Endodermal cell (in vitro differentiated cells): Measurements from ENCODE around the gene PYGB. TPM values are rescaled to one million over a fixed set of nuclear protein-coding genes. Genes with fewer than 3 reads are reported as not detected.
A peak's percentile ranks its signal among the peaks of the same experiment; 100 is the strongest.

Experiments
- DNase-seq: peaks from one replicate; pipeline ENCODE4 v3.0.0-alpha.2; 2017
- H3K27ac ChIP-seq: 2 replicates; pipeline ENCODE4 v1.5.1; 2013; ENCODE audit warnings: mild to moderate bottlenecking, low read depth, low read length, moderate library complexity
- H3K27me3 ChIP-seq: 2 replicates; pipeline ENCODE4 v1.6.1; 2013; ENCODE audit warnings: mild to moderate bottlenecking, low read length, moderate library complexity; ENCODE audit not compliant: insufficient read depth, control insufficient read depth, poor library complexity, severe bottlenecking
- H3K36me3 ChIP-seq: 2 replicates; pipeline ENCODE4 v1.7.0; 2013; ENCODE audit warnings: mild to moderate bottlenecking, low read length, moderate library complexity; ENCODE audit not compliant: control insufficient read depth, insufficient read depth
- H3K4me1 ChIP-seq: one replicate; pipeline ENCODE4 v1.7.0; 2013; ENCODE audit warnings: low read length; ENCODE audit not compliant: control insufficient read depth, insufficient read depth
- H3K4me3 ChIP-seq: 2 replicates; pipeline ENCODE4 v1.5.1; 2013; ENCODE audit warnings: mild to moderate bottlenecking, low read length, moderate library complexity
- H3K9ac ChIP-seq: 2 replicates; pipeline ENCODE4 v1.6.1; 2013; ENCODE audit warnings: mild to moderate bottlenecking, low read length, moderate library complexity; ENCODE audit not compliant: poor library complexity, severe bottlenecking; ENCODE audit errors: extremely low read depth
- H3K9me3 ChIP-seq: 2 replicates; pipeline ENCODE4 v1.6.1; 2013; ENCODE audit warnings: mild to moderate bottlenecking, low read length, moderate library complexity; ENCODE audit not compliant: control insufficient read depth
- H3K27ac Mint-ChIP-seq: 2 replicates; pipeline ENCODE4 v1.8.0; 2020; ENCODE audit warnings: mixed read lengths
- H3K27me3 Mint-ChIP-seq: 2 replicates; pipeline ENCODE4 v1.8.0; 2021; ENCODE audit warnings: mild to moderate bottlenecking, mixed read lengths; ENCODE audit not compliant: insufficient read depth
- H3K36me3 Mint-ChIP-seq: 2 replicates; pipeline ENCODE4 v1.8.0; 2020; ENCODE audit warnings: low read depth, mixed read lengths
- H3K4me1 Mint-ChIP-seq: 2 replicates; pipeline ENCODE4 v1.8.0; 2020; ENCODE audit warnings: mixed read lengths
- H3K4me3 Mint-ChIP-seq: 2 replicates; pipeline ENCODE4 v1.8.0; 2020; ENCODE audit warnings: mild to moderate bottlenecking, moderate library complexity, mixed read lengths
- H3K9me3 Mint-ChIP-seq: 2 replicates; pipeline ENCODE4 v1.8.0; 2020; ENCODE audit warnings: mild to moderate bottlenecking, mixed read lengths
- CTCF ChIP-seq: fragments of 200-600 bp; sonication (generic); conservative IDR thresholded peaks from 2 replicates; pipeline ENCODE4 v1.5.0; 2021; ENCODE audit warnings: antibody characterized with exemption, mild to moderate bottlenecking
- WGBS, 2 experiments: methylation state at CpG; one replicate each; pipeline versions ENCODE4 v1.1.5 to v1.1.7; 2013; ENCODE audit warnings: missing lambda C conversion rate in 2 of 2, mixed read lengths in 1 of 2; ENCODE audit not compliant: insufficient coverage in 1 of 2, insufficient read length in 1 of 2; 5-methylcytosine and 5-hydroxymethylcytosine counted together
- total RNA-seq, 2 donors: library from RNA; stranded (reverse); fragmentation: NEBNext Ultra II Directional in 1 of 2; extraction: Animal tissue kit (Norgen Biotek cat#: 25700) in 1 of 2; gene quantifications; 2 replicates in 1 of 2; 3 replicates in 1 of 2; pipeline ENCODE4 v1.2.1, GENCODE V29; 2021

The PYGB gene
- total RNA-seq, 2 donors from 2014 or later, result 59.3 to 66.8 TPM

GRCh38 chr20:25236450-25237304 is 11.2 kb upstream of the PYGB start:
- 73 to 80% methylated on average over 12 to 15 of the region's 15 CpGs for WGBS, 2 experiments
- TF ChIP-seq CTCF, result no peak
- peak; percentile 80 for DNase-seq
- no peaks in the 10 kb centered on the region for H3K27me3 ChIP-seq
- H3K9me3 Mint-ChIP-seq, result no peaks in the 10 kb centered on the region
- H3K9ac ChIP-seq, result no peak overlapping the region
- no peak overlapping the region for H3K27ac Mint-ChIP-seq
- peaks cover 41% of the 10 kb centered on the region for H3K4me1 Mint-ChIP-seq
- no peak overlapping the region for H3K4me3 Mint-ChIP-seq
- peaks cover 8% of the 10 kb centered on the region for H3K4me1 ChIP-seq
- no peaks in the 10 kb centered on the region for H3K9me3 ChIP-seq
- no peak overlapping the region for H3K4me3 ChIP-seq
- H3K27ac ChIP-seq, result no peak overlapping the region
- peaks cover 3% of the 10 kb centered on the region for H3K27me3 Mint-ChIP-seq
- H3K36me3 ChIP-seq, result no peaks in the 10 kb centered on the region
- H3K36me3 Mint-ChIP-seq, result no peaks in the 10 kb centered on the region

GRCh38 chr20:25237610-25238318 is 10.1 kb upstream of the PYGB start:
- H3K9me3 ChIP-seq, result no peaks in the 10 kb centered on the region
- peaks cover 5% of the 10 kb centered on the region for H3K27me3 Mint-ChIP-seq
- no peaks in the 10 kb centered on the region for H3K9me3 Mint-ChIP-seq
- H3K36me3 Mint-ChIP-seq, result no peaks in the 10 kb centered on the region
- 73 to 87% methylated on average over 3 to 10 of the region's 10 CpGs for WGBS, 2 experiments
- H3K27ac Mint-ChIP-seq, result no peak overlapping the region
- DNase-seq, result no peak
- H3K9ac ChIP-seq, result no peak overlapping the region
- no peak for TF ChIP-seq CTCF
- no peaks in the 10 kb centered on the region for H3K36me3 ChIP-seq
- peaks cover 49% of the 10 kb centered on the region for H3K4me1 Mint-ChIP-seq
- H3K4me3 ChIP-seq, result no peak overlapping the region
- H3K27me3 ChIP-seq, result no peaks in the 10 kb centered on the region
- peaks cover 8% of the 10 kb centered on the region for H3K4me1 ChIP-seq
- no peak overlapping the region for H3K27ac ChIP-seq
- no peak overlapping the region for H3K4me3 Mint-ChIP-seq

GRCh38 chr20:25238319-25239037 is 9.4 kb upstream of the PYGB start:
- Histone ChIP-seq H3K27me3 (no peaks in the 10 kb centered on the region), H3K36me3 (no peaks in the 10 kb centered on the region), H3K9me3 (peaks cover 6% of the 10 kb centered on the region), H3K4me1 (peaks cover 3% of the 10 kb centered on the region), H3K27ac (no peak overlapping the region), H3K9ac (no peak overlapping the region), H3K4me3 (no peak overlapping the region)
- Mint-ChIP-seq H3K27ac (no peak overlapping the region), H3K27me3 (peaks cover 7% of the 10 kb centered on the region), H3K4me3 (no peak overlapping the region), H3K9me3 (peaks cover under 1% of the 10 kb centered on the region), H3K4me1 (peaks cover 43% of the 10 kb centered on the region), H3K36me3 (no peaks in the 10 kb centered on the region)
- 94 to 95% methylated on average over 8 to 12 of the region's 12 CpGs for WGBS, 2 experiments
- no peak for TF ChIP-seq CTCF
- no peak for DNase-seq
